Fibroblast of peridontal ligament (primary cell): ENCODE results near the gene RPS15.
"Not testable (repeated sequence)": the region's sequence is repeated elsewhere in the genome, so short reads cannot be mapped to it uniquely, and the experiment has no call there.

Source experiments
- DNase-seq: peaks from one replicate; pipeline ENCODE4 v3.0.0-alpha.2; 2010; ENCODE audit errors: extremely low read depth

The RPS15 gene

DNA sequence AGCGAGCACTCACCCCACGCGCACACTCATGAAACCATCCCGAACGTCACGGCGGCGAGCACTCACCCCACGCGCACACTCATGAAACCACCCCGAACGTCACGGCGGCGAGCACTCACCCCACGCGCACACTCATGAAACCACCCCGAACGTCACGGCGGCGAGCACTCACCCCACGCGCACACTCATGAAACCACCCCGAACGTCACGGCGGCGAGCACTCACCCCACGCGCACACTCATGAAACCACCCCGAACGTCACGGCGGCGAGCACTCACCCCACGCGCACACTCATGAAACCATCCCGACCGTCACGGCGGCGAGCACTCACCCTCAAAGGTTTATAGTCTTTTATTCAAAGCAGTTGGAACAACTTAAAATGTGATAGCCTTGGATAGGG, 18.1 kb upstream of the RPS15 start:
- DNase-seq, result not testable (repeated sequence)

GRCh38 chr19:1420590-1420989, 17.6 kb upstream of the RPS15 start:
- no peak for DNase-seq

- no peak for DNase-seq
Observed at GRCh38 chr19:1421218-1421957, 16.8 kb upstream of the RPS15 start.

- no peak for DNase-seq
Observed at GRCh38 chr19:1421958-1422305, 16.3 kb upstream of the RPS15 start.

GRCh38 chr19:1422360-1422759, 15.8 kb upstream of the RPS15 start:
- DNase-seq, result no peak

- DNase-seq, result no peak
Observed at GRCh38 chr19:1422943-1423342, 15.3 kb upstream of the RPS15 start.

- no peak for DNase-seq
Observed at GRCh38 chr19:1423436-1424191, 14.6 kb upstream of the RPS15 start.

- DNase-seq, result no peak
Observed at GRCh38 chr19:1424192-1424955, 13.8 kb upstream of the RPS15 start.

DNA sequence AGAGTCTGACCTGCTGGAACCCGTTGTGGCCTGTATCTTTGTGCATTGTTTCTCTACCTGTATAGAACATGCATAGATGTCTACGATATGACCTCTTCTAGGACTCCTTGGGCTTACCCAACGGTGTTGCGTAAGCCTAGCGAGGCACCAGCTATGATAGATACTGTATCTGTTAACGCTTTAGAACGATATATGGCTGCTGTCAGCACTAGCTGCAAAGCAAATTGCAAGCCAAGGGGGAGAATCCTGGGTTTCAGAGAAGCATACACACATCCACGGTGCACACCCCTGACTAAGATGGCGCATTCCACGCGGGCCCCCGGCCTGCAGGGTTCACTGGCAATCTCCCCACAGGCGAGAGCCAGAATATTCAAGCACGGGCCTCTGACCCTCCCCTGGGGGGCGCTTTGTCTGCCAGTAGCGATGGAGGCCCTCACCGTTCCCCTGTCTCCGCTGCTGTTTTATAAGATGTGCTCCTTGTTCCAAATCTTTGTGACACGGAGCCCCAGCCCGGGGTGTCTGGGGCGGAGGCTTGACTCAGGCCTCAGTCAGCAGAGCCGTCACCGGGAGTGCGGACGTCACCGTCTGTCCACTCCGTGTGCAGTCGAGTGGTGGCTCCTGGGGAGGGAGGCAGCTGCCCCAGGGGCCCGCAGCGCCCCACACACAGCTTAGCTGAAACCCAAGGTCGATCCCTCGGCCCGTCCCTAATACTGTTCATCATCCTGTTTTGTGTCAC, 12.9 kb upstream of the RPS15 start:
- DNase-seq, result no peak

DNA sequence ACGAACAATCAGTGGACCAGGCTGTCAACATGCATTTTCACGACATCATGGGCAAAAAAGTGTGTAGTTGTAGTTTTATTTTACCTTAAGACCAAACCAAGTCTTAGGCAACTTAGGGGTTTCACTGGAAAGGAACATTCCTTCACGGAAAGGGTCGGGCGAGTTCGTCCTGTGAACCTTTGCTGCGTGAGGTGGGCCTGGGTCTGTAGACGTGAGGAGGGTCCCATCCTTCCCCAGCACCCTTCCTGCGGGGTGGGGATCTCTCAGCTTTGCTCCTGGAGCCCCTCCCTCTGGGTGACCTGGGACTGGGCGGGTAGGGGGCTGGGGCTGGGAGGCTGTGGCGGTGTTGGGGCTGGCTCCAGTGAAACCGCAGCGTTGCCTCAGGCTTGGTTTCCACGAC, 12.3 kb upstream of the RPS15 start:
- no peak for DNase-seq

GRCh38 chr19:1426736-1427135, 11.5 kb upstream of the RPS15 start:
- no peak for DNase-seq

DNA sequence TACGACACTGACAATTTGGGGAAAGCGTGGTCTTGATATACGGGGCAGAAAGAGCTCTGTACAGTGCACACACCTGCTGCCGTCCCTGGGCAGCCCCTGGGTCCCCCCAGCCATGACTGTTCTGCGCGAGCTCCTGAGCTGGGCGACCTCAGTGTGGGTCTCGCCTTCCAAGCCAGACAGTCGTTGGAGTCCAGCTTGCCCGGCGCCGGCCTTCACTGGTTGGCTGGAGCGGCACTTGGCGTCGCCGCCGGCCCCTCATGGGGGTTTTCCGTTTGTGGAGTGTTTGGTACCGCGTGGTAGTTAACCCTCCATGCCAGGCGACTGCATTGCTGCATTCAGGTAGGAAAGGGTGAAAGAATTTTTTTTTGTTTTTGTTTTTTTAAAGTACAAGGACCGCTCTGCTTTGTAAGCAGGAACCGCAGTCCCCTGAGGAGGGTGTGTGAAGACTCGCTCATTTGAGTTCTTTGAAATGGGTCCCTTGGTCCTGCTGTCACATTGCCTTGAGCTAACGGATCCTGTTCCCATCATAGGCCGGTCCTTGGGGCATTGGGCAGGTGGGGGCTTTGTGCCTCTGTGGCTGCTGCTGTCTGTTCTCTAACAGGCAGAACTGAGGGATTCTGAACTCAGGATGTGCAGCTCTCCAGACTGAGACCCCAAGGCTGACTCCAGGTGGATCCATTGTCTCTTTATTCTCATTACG, 10.8 kb upstream of the RPS15 start:
- DNase-seq, result no peak

DNA sequence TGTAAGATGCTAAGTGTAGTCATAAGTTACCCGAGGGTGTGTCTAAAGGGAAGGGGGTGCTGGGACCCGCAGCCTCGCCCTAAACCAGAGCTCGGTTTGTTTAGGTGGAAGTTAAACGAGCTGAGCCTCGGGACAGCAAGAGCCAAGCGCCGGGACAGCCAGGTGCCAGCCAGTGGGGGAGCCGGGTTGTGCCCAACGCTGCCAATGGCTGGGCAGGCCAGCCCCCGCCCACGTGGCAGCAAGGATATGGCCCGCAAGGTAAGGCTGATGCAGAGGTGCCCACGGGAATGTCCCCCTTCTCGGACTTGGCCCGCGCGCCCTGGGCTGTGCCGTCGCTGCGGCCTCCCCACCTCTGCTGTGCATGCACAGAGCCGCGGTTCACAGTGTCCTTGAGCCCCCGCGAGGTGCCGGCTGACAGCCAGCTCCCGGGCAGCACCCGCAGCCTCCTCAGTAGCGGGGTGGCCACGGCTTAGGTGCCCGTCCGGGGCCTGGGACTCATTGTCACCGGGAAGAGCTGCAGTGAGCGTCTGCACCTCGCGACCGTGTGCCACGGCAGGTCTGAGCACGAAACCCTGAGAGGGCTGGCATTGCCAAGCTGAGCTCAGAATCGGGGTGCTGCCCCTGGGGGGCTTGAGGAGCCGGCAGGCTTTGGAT, 9.3 kb upstream of the RPS15 start:
- no peak for DNase-seq

DNA sequence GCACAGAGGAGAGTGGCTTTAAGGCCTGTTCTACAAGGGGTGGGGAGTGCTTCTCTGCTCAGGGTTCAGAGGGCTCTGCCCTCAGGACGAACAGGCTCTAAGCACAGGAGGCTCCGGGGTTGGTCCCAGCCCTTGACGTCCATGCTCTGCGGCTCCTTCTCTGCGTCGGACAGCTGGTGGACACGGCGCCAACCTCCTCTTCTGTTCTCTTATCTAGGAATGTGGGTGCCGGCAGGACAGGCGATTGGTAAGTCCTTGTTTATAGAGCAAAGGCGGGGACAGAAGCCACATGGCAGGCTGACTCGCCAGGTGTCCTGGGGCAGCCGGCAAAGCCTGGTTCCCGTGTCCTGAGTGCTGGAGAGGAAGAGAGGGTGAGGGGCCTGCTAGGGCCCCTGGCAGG, 8.4 kb upstream of the RPS15 start:
- no peak for DNase-seq

GRCh38 chr19:1430246-1430645, 8.0 kb upstream of the RPS15 start:
- no peak for DNase-seq

DNA sequence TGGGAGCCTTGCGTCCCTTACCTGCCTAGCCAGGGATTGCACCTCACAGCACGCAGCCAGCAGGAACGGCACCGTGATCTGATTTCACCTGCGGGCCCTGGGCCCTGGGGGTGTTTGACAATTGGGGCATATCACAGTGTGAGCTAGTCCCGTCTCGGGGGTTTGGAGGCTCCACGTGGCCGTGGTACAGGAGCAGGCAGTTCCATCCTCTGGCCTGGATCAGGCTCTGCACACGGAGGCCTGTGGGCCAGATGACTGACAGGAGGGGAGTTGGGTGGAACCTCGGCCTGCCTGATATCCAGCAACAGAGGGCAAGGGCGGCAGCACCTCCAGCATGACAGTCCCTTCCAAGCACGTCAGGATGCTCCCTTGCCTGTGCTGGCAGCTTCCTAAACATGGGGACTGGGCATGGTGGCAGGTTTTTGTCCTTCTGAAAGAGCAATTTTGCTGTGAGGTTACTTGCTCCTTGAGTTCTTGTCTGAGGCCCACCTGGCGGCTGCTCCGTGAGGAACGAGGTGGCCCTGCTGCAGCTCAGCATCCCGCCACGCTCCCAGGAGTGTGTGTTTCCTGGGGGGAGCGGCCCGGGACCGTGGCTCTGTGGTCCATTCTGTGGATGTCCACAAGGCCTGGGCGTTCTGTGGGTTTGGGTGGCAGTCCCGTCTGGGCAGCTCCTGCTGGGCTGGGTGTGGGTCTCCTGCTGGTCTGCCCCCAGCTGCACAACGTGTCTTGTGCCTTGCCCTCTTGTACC, 6.3 kb upstream of the RPS15 start:
- DNase-seq, result no peak

- no peak for DNase-seq
Observed at GRCh38 chr19:1432507-1432887, 5.7 kb upstream of the RPS15 start.

DNA sequence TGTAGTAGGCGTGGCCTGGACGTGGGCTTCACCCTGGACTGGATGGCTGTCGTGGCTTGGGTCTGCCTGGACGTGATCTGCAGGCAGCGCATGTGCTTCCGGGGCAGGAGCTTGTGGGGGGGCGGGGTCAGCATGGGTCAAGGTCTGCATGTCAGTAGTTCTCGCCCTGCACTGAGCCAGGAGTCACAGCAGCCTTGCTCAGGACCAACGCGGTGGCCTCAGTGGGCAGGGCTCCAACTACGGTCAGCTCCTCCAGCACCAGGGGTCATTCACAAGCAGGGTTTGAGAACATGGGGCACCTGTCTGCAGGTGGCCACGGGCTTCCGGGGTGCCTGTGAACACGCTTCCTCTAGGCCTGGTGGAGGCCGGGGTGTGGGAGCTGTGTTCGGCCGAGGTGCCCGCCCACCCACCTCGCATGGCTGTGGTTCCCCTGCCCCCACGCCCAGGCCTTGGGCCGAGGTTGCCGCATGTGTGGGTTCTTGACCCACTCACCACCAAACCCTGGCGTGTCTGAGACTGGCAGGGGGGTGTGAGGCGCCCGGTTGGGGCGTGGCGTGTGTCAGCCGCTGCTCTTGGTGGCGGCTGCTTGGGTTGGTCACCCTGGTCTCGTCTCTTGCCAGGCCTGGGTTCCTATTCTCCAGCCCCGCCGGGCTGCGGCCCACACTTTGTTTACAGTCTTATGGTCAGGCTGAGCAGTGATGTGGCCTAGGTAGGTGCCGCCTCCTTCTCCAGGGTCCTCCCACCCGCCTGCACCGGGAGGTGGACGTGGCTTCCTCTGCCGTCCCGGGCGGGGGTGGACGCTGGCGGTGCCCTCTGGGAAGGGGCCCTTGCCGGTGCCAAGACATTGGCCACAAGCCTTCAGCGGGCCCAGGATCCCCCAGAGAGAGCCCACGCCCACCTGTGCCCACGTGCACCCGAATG, 4.8 kb upstream of the RPS15 start:
- DNase-seq, result no peak

- no peak for DNase-seq
Observed at GRCh38 chr19:1434040-1434366, 4.2 kb upstream of the RPS15 start.
